Bronchial epithelial cell (primary cell): ENCODE results near the gene NUBPL. TPM values are rescaled to one million over a fixed set of nuclear protein-coding genes. Genes with fewer than 3 reads are reported as not detected.

Experiments
- DNase-seq: peaks from one replicate; pipeline ENCODE4 v3.0.0-alpha.2; 2010; ENCODE audit warnings: low read depth
- FAIRE-seq: peaks from 2 replicates; lab custom pipeline; 2011; peaks lifted over from hg19 to GRCh38; lab: Jason Lieb, UNC
- H3K27me3 ChIP-seq: 2 replicates; pipeline ENCODE4 v1.5.1; 2011; ENCODE audit warnings: low read length; ENCODE audit not compliant: control insufficient read depth, insufficient read depth
- H3K36me3 ChIP-seq: 2 replicates; pipeline ENCODE4 v1.5.1; 2011; ENCODE audit warnings: low read length; ENCODE audit not compliant: control insufficient read depth, insufficient read depth
- H3K4me3 ChIP-seq: 2 replicates; pipeline ENCODE4 v1.5.1; 2011; ENCODE audit warnings: mild to moderate bottlenecking, low read depth, low read length, control low read depth
- total RNA-seq: library from RNA; depleted of rRNA; stranded (reverse); fragments of >200 nt; gene quantifications from 2 replicates; pipeline ENCODE4 v1.2.1, GENCODE V29; 2014
- TF ChIP-seq, protein P1 (sequence below): IDR thresholded peaks from 2 replicates; pipeline ENCODE4 v1.5.1; 2011; ENCODE audit warnings: mild to moderate bottlenecking, moderate library complexity, low read length, control low read depth, inconsistent platforms; ENCODE audit not compliant: insufficient read depth, severe bottlenecking

The NUBPL gene
- total RNA-seq, 1 donor from 2014 or later, result 12.4 TPM

DNA sequence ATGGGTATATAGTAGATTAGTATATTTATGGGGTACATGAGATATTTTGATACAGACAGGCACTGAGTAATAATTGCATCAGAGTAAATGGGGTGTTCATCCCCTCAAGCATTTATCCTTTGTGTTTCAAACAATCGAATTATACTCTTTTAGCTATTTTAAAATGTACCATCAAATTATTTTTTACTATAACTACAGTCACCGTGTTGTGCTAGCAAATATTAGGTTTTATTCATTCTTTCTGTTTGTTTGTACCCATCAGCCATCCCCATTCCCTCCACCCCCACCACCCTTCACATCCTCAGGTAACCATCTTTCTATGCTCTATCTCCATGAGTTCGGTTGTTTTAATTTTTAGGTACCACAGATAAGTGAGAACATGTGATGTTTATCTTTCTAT is 115.8 kb downstream of the NUBPL start:
- DNase-seq, result no peak
- no peak for FAIRE-seq
- Histone ChIP-seq H3K4me3 (no peak overlapping the region), H3K36me3 (no peaks in the 10 kb centered on the region), H3K27me3 (no peaks in the 10 kb centered on the region)
- TF ChIP-seq, protein P1, sequence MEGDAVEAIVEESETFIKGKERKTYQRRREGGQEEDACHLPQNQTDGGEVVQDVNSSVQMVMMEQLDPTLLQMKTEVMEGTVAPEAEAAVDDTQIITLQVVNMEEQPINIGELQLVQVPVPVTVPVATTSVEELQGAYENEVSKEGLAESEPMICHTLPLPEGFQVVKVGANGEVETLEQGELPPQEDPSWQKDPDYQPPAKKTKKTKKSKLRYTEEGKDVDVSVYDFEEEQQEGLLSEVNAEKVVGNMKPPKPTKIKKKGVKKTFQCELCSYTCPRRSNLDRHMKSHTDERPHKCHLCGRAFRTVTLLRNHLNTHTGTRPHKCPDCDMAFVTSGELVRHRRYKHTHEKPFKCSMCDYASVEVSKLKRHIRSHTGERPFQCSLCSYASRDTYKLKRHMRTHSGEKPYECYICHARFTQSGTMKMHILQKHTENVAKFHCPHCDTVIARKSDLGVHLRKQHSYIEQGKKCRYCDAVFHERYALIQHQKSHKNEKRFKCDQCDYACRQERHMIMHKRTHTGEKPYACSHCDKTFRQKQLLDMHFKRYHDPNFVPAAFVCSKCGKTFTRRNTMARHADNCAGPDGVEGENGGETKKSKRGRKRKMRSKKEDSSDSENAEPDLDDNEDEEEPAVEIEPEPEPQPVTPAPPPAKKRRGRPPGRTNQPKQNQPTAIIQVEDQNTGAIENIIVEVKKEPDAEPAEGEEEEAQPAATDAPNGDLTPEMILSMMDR, result no peak

DNA sequence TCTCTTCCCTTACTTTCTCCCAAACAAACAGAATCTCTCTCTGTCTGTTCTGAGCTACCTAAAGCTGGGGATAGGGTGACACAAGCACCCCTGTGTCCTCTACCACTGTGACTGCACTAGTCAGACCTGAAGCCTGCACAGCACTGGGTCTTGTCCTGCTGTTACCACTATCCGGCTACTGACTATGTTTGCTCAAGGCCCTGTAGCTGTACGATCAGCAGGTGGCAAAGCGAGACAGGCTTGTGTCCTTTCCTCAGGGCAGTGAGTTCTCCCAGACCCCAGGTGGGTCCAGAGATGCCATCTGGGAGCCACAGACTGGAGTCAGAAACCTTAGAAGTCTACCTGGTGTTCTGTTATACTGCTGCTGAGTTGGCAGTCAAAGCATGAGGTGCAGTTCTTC is 116.4 kb downstream of the NUBPL start:
- H3K36me3 ChIP-seq, result no peaks in the 10 kb centered on the region

DNA sequence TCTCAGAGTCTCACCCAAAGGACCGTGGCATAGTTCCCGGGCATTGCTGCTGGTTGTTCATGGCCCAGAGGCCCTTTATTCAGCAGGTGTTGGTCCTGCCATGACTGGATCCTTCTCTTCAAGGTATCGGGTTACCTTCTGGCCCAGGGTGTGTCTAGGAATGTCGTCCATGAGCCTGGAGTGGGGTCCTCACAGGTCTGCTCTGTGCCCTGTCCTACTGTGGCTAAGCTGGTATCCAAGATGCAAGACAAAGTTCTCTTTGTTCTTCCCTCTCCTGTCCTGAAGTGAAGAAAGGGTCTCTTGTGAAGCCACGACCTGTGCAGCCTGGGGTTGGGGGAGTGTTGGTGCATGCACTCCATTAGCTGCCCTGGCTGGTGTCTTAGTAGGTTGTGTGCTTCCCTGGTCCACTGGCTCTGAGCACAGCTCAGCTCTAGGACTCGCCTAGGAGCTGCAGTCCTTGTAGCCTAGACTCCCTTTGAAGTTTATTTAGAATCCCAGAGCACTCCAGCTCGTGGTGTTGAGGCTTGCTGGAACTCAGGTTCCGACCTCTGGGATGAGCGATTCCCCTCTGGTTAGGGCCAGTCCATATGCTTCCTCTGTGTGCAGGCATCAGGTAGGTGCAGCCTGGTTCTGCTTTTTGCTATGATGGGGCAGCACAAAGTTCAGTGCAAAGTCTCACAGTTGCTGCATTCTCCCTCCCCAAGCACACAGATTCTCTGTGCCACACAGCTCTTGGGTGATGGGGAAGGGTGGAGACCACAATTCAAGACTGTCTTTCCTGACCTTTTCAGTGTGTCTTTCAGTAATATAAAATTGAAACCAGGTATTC is 117.4 kb downstream of the NUBPL start:
- Histone ChIP-seq H3K27me3 (no peaks in the 10 kb centered on the region), H3K36me3 (no peaks in the 10 kb centered on the region), H3K4me3 (no peak overlapping the region)
- DNase-seq (no peak), FAIRE-seq (peak; percentile 58)
- TF ChIP-seq, protein P1, result no peak

More for the DNA sequence above, 116.4 kb downstream of the NUBPL start:
- Histone ChIP-seq H3K27me3 (no peaks in the 10 kb centered on the region), H3K4me3 (no peak overlapping the region)
- DNase-seq (no peak), FAIRE-seq (no peak)
- TF ChIP-seq, protein P1, result no peak

DNA sequence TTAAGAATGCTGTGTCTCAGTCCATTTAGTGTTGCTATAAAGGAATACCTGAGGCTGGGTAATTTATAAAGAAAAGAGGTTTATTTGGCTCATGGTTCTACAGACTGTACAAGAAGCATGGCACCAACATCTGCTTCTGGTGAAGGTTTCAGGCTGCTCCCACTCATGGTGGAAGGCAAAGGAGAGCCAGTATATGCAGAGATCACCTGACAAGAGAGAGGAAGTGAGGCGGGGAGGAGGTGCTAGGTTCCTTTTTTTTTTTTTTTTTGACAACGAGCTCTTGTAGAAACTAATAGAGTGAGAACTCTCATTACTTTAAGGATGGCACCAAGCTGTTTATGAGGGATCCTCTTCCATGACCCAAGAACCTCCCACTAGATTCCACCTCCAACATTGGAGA is 121.6 kb downstream of the NUBPL start:
- TF ChIP-seq, protein P1, result no peak
- DNase-seq (no peak), FAIRE-seq (no peak)
- no peak overlapping the region for H3K4me3 ChIP-seq
- H3K36me3 ChIP-seq, result no peaks in the 10 kb centered on the region
- no peaks in the 10 kb centered on the region for H3K27me3 ChIP-seq

DNA sequence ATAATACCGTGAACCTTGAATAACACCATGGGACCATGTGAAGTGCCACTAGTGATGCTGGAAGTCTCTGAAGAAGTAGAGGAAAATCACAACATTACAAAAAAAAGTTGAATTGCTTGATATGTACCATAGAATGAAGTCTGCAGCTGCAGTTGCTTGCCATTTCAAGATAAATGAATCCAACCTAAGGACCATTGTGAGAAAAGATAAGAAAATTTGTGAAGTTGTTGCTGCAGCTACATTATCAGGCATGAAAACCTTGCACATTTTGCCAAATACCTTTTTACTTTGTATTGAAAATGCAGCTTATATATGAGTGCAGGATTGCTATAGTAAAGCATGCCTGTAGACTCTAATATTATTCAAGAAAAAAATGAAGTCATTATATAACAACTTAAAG is 126.5 kb downstream of the NUBPL start:
- Histone ChIP-seq H3K36me3 (no peaks in the 10 kb centered on the region), H3K4me3 (no peak overlapping the region), H3K27me3 (no peaks in the 10 kb centered on the region)
- TF ChIP-seq, protein P1, result no peak
- FAIRE-seq (no peak), DNase-seq (no peak)
